Transverse colon (tissue), 4 donors: ENCODE measurements around the gene NAGS. TPM values are rescaled to one million over a fixed set of nuclear protein-coding genes. Genes with fewer than 3 reads are reported as not detected.
"Not testable (repeated sequence)": the region's sequence is repeated elsewhere in the genome, so short reads cannot be mapped to it uniquely, and the experiment has no call there.

ENCODE experiments used
- DNase-seq: peaks from one replicate; pipeline ENCODE4 v3.0.0-alpha.2; 2019
- H3K27ac ChIP-seq, 4 donors: fragments of 200-600 bp; sonication (generic); 2 replicates each; pipeline ENCODE4 v1.5.1; 2016 to 2018; ENCODE audit warnings: inconsistent platforms in 4 of 4
- H3K27me3 ChIP-seq: fragments of 200-600 bp; sonication (generic); 2 replicates; pipeline ENCODE4 v1.5.1; 2017; ENCODE audit warnings: inconsistent platforms
- H3K36me3 ChIP-seq, 4 donors: fragments of 200-600 bp; sonication (generic); 2 replicates each; pipeline ENCODE4 v1.5.1; 2017 to 2019; ENCODE audit warnings: inconsistent platforms in 4 of 4
- H3K4me1 ChIP-seq, 4 donors: fragments of 200-600 bp; sonication (generic); 2 replicates each; pipeline ENCODE4 v1.5.1; 2017 to 2020; ENCODE audit warnings: inconsistent platforms in 4 of 4
- H3K4me3 ChIP-seq, 4 donors: fragments of 200-600 bp; sonication (generic); 1 replicate in 1 of 4; 2 replicates in 3 of 4; pipeline versions ENCODE4 v1.5.1 to v1.6.1; 2017 to 2019; ENCODE audit warnings: inconsistent platforms in 4 of 4
- H3K9me3 ChIP-seq, 2 donors: fragments of 200-600 bp; sonication (generic); 2 replicates each; pipeline ENCODE4 v1.5.1; 2017 to 2019; ENCODE audit warnings: inconsistent platforms in 2 of 2
- EP300 ChIP-seq: sonication (generic); formaldehyde crosslinking; IDR thresholded peaks from one replicate; pipeline ENCODE4 v1.6.1; 2017; ENCODE audit warnings: antibody characterized with exemption, low read depth
- POLR2A ChIP-seq: fragments of 450-650 bp; IDR thresholded peaks from one replicate; pipeline ENCODE4 v1.6.1; 2016; ENCODE audit warnings: antibody characterized with exemption, mild to moderate bottlenecking, moderate library complexity
- POLR2AphosphoS5 ChIP-seq, 3 donors: sonication (generic); formaldehyde crosslinking; IDR thresholded peaks; one replicate each; pipeline ENCODE4 v1.6.1; 2016; ENCODE audit warnings: antibody characterized with exemption in 3 of 3
- WGBS, 2 donors: methylation state at CpG; one replicate each; pipeline ENCODE4 v1.1.5; 2018; ENCODE audit warnings: low coverage in 1 of 2; 5-methylcytosine and 5-hydroxymethylcytosine counted together
- in situ Hi-C, 4 donors: fragments of 200-750 bp; cut with MboI; loops; one replicate each; pipeline versions ENCODE4 v1.15.0 to v1.15.1; 2017; ENCODE audit warnings: low sequenced_read_pairs in 3 of 4, low pct_ligation_motif_present in 1 of 4, low pct_unique_long_range_greater_than_20kb in 1 of 4
- intact Hi-C: fragments of 100-400 bp; cut with DNase I; formaldehyde crosslinking; loops from one replicate; pipeline ENCODE4 v1.15.1; 2023; ENCODE audit warnings: low total_unique reads
- total RNA-seq, 4 donors: library from RNA; depleted of rRNA; stranded (reverse); fragments of >200 nt; gene quantifications; one replicate each; pipeline ENCODE4 v1.1.0, GENCODE V29; 2016
- TF ChIP-seq, protein P1 (sequence below), 5 experiments: fragments of 200-600 bp in 3 of 5; fragments of 450-650 bp in 2 of 5; sonication (generic) in 3 of 5; IDR thresholded peaks; 1 replicate in 2 of 5; 2 replicates in 3 of 5; pipeline ENCODE4 v1.5.1; 2016 to 2017; ENCODE audit warnings: antibody characterized with exemption in 5 of 5, inconsistent platforms in 3 of 5, mild to moderate bottlenecking in 2 of 5, moderate library complexity in 1 of 5

Gene NAGS
- total RNA-seq, 4 donors from 2014 or later = 3.0 to 46.3 (median 17.7) TPM

GRCh38 chr17:44012874-44013273, 8.5 kb downstream of the NAGS start:
- H3K27ac ChIP-seq = no peak overlapping the region
- TF ChIP-seq POLR2AphosphoS5 (IDR thresholded peaks at IDR 0.05) (no peak), EP300 (no peak), POLR2A (no peak)
- TF ChIP-seq, protein P1, sequence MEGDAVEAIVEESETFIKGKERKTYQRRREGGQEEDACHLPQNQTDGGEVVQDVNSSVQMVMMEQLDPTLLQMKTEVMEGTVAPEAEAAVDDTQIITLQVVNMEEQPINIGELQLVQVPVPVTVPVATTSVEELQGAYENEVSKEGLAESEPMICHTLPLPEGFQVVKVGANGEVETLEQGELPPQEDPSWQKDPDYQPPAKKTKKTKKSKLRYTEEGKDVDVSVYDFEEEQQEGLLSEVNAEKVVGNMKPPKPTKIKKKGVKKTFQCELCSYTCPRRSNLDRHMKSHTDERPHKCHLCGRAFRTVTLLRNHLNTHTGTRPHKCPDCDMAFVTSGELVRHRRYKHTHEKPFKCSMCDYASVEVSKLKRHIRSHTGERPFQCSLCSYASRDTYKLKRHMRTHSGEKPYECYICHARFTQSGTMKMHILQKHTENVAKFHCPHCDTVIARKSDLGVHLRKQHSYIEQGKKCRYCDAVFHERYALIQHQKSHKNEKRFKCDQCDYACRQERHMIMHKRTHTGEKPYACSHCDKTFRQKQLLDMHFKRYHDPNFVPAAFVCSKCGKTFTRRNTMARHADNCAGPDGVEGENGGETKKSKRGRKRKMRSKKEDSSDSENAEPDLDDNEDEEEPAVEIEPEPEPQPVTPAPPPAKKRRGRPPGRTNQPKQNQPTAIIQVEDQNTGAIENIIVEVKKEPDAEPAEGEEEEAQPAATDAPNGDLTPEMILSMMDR (IDR thresholded peaks at IDR 0.05) = no peak
- H3K36me3 ChIP-seq = no peaks in the 10 kb centered on the region
- 96% methylated on average over 14 of the region's 14 CpGs; no CpG with 5 or more reads in 1 of the 2 donors for WGBS, 2 donors
- H3K4me3 ChIP-seq = no peak overlapping the region
- in situ Hi-C loops (no loop called here), intact Hi-C loops (no loop called here)
- no peaks in the 10 kb centered on the region for H3K27me3 ChIP-seq
- H3K9me3 ChIP-seq = no peaks in the 10 kb centered on the region
- H3K4me1 ChIP-seq = peaks cover 10 to 23% (median 15%) of the 10 kb centered on the region in 4 donors
- DNase-seq = no peak

- Histone ChIP-seq H3K9me3 (no peaks in the 10 kb centered on the region), H3K27ac (peak overlapping the region; percentile 66 to 85 (median 82)), H3K4me3 (peak overlapping the region; percentile 71 to 98 (median 82)), H3K27me3 (no peaks in the 10 kb centered on the region), H3K4me1 (peaks cover 8 to 19% (median 14%) of the 10 kb centered on the region in 4 donors), H3K36me3 (no peaks in the 10 kb centered on the region)
- in situ Hi-C loops (no loop called here), intact Hi-C loops (no loop called here)
- DNase-seq = no peak
- TF ChIP-seq POLR2AphosphoS5 (IDR thresholded peaks at IDR 0.05) (no peak), POLR2A (no peak), EP300 (no peak)
- TF ChIP-seq, protein P1 (IDR thresholded peaks at IDR 0.05) = no peak
- 14% methylated on average over 9 of the region's 12 CpGs; no CpG with 5 or more reads in 1 of the 2 donors for WGBS, 2 donors
Measured at GRCh38 chr17:44014133-44014436, 9.7 kb downstream of the NAGS start.

GRCh38 chr17:44014437-44015172, 10.2 kb downstream of the NAGS start, which contains the start of gene TMEM101:
Gene TMEM101, minus strand, starts transcription at chr17:44014963. Its CDS starts 11 bp downstream, at chr17:44014952.
- Histone ChIP-seq H3K4me3 (peak within 1 kb of the TSS; percentile 71 to 98 (median 82)), H3K27ac (peak within 1 kb of the TSS; percentile 66 to 85 (median 82)), H3K27me3 (no peaks in the 10 kb centered on the region), H3K4me1 (peaks cover 8 to 19% (median 14%) of the 10 kb centered on the region in 4 donors), H3K36me3 (no peaks in the 10 kb centered on the region), H3K9me3 (no peaks in the 10 kb centered on the region)
- in situ Hi-C loops (no loop called here), intact Hi-C loops (no loop called here)
- TF ChIP-seq EP300 (no peak), POLR2A (peak; percentile 36), POLR2AphosphoS5 (IDR thresholded peaks at IDR 0.05) (peak; percentile 67 to 86 (median 76))
- 0% methylated on average over 41 of the region's 43 CpGs; no CpG with 5 or more reads in 1 of the 2 donors for WGBS, 2 donors
- DNase-seq = peak; percentile 91

DNA sequence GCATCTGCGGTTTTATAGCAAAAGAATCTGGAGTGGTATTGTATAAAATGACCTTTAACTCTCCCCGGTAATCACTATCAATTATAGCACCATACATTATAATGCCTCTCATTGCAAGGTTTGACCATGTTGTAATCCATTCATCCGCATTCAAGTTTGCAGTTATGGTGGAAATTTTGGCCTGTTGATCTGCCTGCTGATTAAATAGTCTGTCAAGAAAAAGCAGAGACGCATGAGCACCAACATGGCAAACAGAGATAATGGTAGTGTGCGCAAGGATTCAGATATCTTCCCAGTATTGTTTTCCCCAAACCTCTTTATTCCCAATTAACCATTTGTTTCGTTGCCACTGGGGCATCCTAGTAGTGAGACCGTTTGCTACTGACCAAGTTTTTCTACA, 16.8 kb downstream of the NAGS start:
- DNase-seq, H3K4me3 ChIP-seq, intact Hi-C loops, in situ Hi-C loops, H3K4me1 ChIP-seq, H3K27ac ChIP-seq, H3K9me3 ChIP-seq, H3K36me3 ChIP-seq, H3K27me3 ChIP-seq: not testable (repeated sequence)
- WGBS, 2 donors = 96 to 100% methylated on average over 5 to 7 of the region's 7 CpGs

- H3K27ac ChIP-seq = no peak overlapping the region
- H3K4me1 ChIP-seq = no peaks in the 10 kb centered on the region
- 97% methylated on average over 2 of the region's 2 CpGs; no CpG with 5 or more reads in 1 of the 2 donors for WGBS, 2 donors
- no peak for DNase-seq
- H3K9me3 ChIP-seq = no peaks in the 10 kb centered on the region
- no peak overlapping the region for H3K4me3 ChIP-seq
- H3K36me3 ChIP-seq = no peaks in the 10 kb centered on the region
- intact Hi-C loops (no loop called here), in situ Hi-C loops (no loop called here)
- no peaks in the 10 kb centered on the region for H3K27me3 ChIP-seq
- TF ChIP-seq POLR2A = no peak
- TF ChIP-seq EP300 = no peak
- no peak for TF ChIP-seq POLR2AphosphoS5 (IDR thresholded peaks at IDR 0.05)
- TF ChIP-seq, protein P1 (IDR thresholded peaks at IDR 0.05) = no peak
Measured at GRCh38 chr17:44022246-44022645, 17.8 kb downstream of the NAGS start.
